ENCODE data around the gene INHBC. TPM values are rescaled to one million over a fixed set of nuclear protein-coding genes. Genes with fewer than 3 reads are reported as not detected.

Gene INHBC
- polyA plus RNA-seq, 4 donors: 0.03 to 0.49 TPM; not detected in 2

- FAIRE-seq (no peak), DNase-seq (no peak)
- Histone ChIP-seq H3K4me3 (ENCODE audit: low read depth in 1 of 3, low read length in 3 of 3) (peak overlapping the region; percentile 8 to 48 (median 32)), H3K27me3 (ENCODE audit: control insufficient read depth in 3 of 3, insufficient read depth in 3 of 3, low read length in 3 of 3) (peaks cover 0 to 59% (median 0%) of the 10 kb centered on the region in 3 donors), H3K4me1 (ENCODE audit: control insufficient read depth in 3 of 3, insufficient read depth in 2 of 3, low read depth in 1 of 3, low read length in 2 of 3) (peaks cover 0 to 17% (median 2%) of the 10 kb centered on the region in 3 donors), H3K27ac (ENCODE audit: low read depth in 1 of 3, low read length in 2 of 3) (peak overlapping the region in 1 of 3 donors; percentile 83), H3K36me3 (ENCODE audit: control insufficient read depth in 3 of 3, insufficient read depth in 2 of 3, low read depth in 1 of 3, low read length in 3 of 3) (peaks cover 0 to 6% (median 0%) of the 10 kb centered on the region in 3 donors), H3K9me3 (ENCODE audit: control insufficient read depth in 2 of 2, insufficient read depth in 1 of 2, low read depth in 1 of 2, low read length in 1 of 2) (no peaks in the 10 kb centered on the region)
- 62 to 83% (median 66%) methylated on average over 14 to 15 of the region's 15 CpGs for WGBS, 3 donors
These were observed 42.6 kb downstream of the INHBC start for GRCh38 chr12:57476993-57477709.

GRCh38 chr12:57477710-57478681 lies 43.4 kb downstream of the INHBC start:
- H3K27me3 ChIP-seq (ENCODE audit: control insufficient read depth in 3 of 3, insufficient read depth in 3 of 3, low read length in 3 of 3): peaks cover 0 to 59% (median 0%) of the 10 kb centered on the region in 3 donors
- H3K4me3 ChIP-seq (ENCODE audit: low read depth in 1 of 3, low read length in 3 of 3): peak overlapping the region in 2 of 3 donors; percentile 32 to 48
- FAIRE-seq (no peak), DNase-seq (no peak)
- 54 to 65% (median 56%) methylated on average over 10 to 12 of the region's 12 CpGs for WGBS, 3 donors
- H3K27ac ChIP-seq (ENCODE audit: low read depth in 1 of 3, low read length in 2 of 3): peak overlapping the region in 2 of 3 donors; percentile 71 to 94
- no peaks in the 10 kb centered on the region for H3K9me3 ChIP-seq (ENCODE audit: control insufficient read depth in 2 of 2, insufficient read depth in 1 of 2, low read depth in 1 of 2, low read length in 1 of 2)
- H3K36me3 ChIP-seq (ENCODE audit: control insufficient read depth in 3 of 3, insufficient read depth in 2 of 3, low read depth in 1 of 3, low read length in 3 of 3): peaks cover 0 to 6% (median 0%) of the 10 kb centered on the region in 3 donors
- H3K4me1 ChIP-seq (ENCODE audit: control insufficient read depth in 3 of 3, insufficient read depth in 2 of 3, low read depth in 1 of 3, low read length in 2 of 3): peaks cover 0 to 17% (median 2%) of the 10 kb centered on the region in 3 donors

GRCh38 chr12:57479043-57479375 lies 44.4 kb downstream of the INHBC start:
- Histone ChIP-seq H3K4me3 (ENCODE audit: low read depth in 1 of 3, low read length in 3 of 3) (peak overlapping the region in 1 of 3 donors; percentile 48), H3K36me3 (ENCODE audit: control insufficient read depth in 3 of 3, insufficient read depth in 2 of 3, low read depth in 1 of 3, low read length in 3 of 3) (peaks cover 0 to 6% (median 0%) of the 10 kb centered on the region in 3 donors), H3K27ac (ENCODE audit: low read depth in 1 of 3, low read length in 2 of 3) (peak overlapping the region; percentile 3 to 94 (median 69)), H3K27me3 (ENCODE audit: control insufficient read depth in 3 of 3, insufficient read depth in 3 of 3, low read length in 3 of 3) (peaks cover 0 to 56% (median 0%) of the 10 kb centered on the region in 3 donors), H3K9me3 (ENCODE audit: control insufficient read depth in 2 of 2, insufficient read depth in 1 of 2, low read depth in 1 of 2, low read length in 1 of 2) (no peaks in the 10 kb centered on the region), H3K4me1 (ENCODE audit: control insufficient read depth in 3 of 3, insufficient read depth in 2 of 3, low read depth in 1 of 3, low read length in 2 of 3) (peaks cover 0 to 17% (median 2%) of the 10 kb centered on the region in 3 donors)
- no peak for DNase-seq
- WGBS, 3 donors: 59 to 80% (median 77%) methylated on average over 10 of the region's 10 CpGs
- FAIRE-seq: no peak

- H3K4me1 ChIP-seq (ENCODE audit: control insufficient read depth in 3 of 3, insufficient read depth in 2 of 3, low read depth in 1 of 3, low read length in 2 of 3): peaks cover 0 to 17% (median 2%) of the 10 kb centered on the region in 3 donors
- 61 to 67% (median 64%) methylated on average over 6 of the region's 6 CpGs for WGBS, 3 donors
- no peaks in the 10 kb centered on the region for H3K9me3 ChIP-seq (ENCODE audit: control insufficient read depth in 2 of 2, insufficient read depth in 1 of 2, low read depth in 1 of 2, low read length in 1 of 2)
- peak within 1 kb of the TSS; percentile 3 to 94 (median 71) for H3K27ac ChIP-seq (ENCODE audit: low read depth in 1 of 3, low read length in 2 of 3)
- FAIRE-seq (no peak), DNase-seq (peak in 1 of 2 donors; percentile 52)
- H3K36me3 ChIP-seq (ENCODE audit: control insufficient read depth in 3 of 3, insufficient read depth in 2 of 3, low read depth in 1 of 3, low read length in 3 of 3): peaks cover 0 to 4% (median 0%) of the 10 kb centered on the region in 3 donors
- H3K4me3 ChIP-seq (ENCODE audit: low read depth in 1 of 3, low read length in 3 of 3): peak within 1 kb of the TSS in 1 of 3 donors; percentile 48
- peaks cover 0 to 50% (median 0%) of the 10 kb centered on the region in 3 donors for H3K27me3 ChIP-seq (ENCODE audit: control insufficient read depth in 3 of 3, insufficient read depth in 3 of 3, low read length in 3 of 3)
These were observed 45.0 kb downstream of the INHBC start, which contains the start of gene ARHGAP9 for GRCh38 chr12:57479376-57480115. TSS of gene ARHGAP9 (minus strand) at chr12:57479866. CDS start at chr12:57479406, 460 bp downstream.

GRCh38 chr12:57481671-57482070 lies 47.1 kb downstream of the INHBC start:
- DNase-seq (no peak), FAIRE-seq (no peak)
- Histone ChIP-seq H3K36me3 (ENCODE audit: control insufficient read depth in 3 of 3, insufficient read depth in 2 of 3, low read depth in 1 of 3, low read length in 3 of 3) (no peaks in the 10 kb centered on the region), H3K4me1 (ENCODE audit: control insufficient read depth in 3 of 3, insufficient read depth in 2 of 3, low read depth in 1 of 3, low read length in 2 of 3) (no peaks in the 10 kb centered on the region), H3K9me3 (ENCODE audit: control insufficient read depth in 2 of 2, insufficient read depth in 1 of 2, low read depth in 1 of 2, low read length in 1 of 2) (no peaks in the 10 kb centered on the region), H3K4me3 (ENCODE audit: low read depth in 1 of 3, low read length in 3 of 3) (no peak overlapping the region), H3K27me3 (ENCODE audit: control insufficient read depth in 3 of 3, insufficient read depth in 3 of 3, low read length in 3 of 3) (peaks cover 0 to 29% (median 0%) of the 10 kb centered on the region in 3 donors), H3K27ac (ENCODE audit: low read depth in 1 of 3, low read length in 2 of 3) (peak overlapping the region in 1 of 3 donors; percentile 15)
- WGBS, 3 donors: 57 to 81% (median 76%) methylated on average over 1 of the region's 1 CpG

- FAIRE-seq: no peak
- Histone ChIP-seq H3K9me3 (ENCODE audit: control insufficient read depth in 2 of 2, insufficient read depth in 1 of 2, low read depth in 1 of 2, low read length in 1 of 2) (no peaks in the 10 kb centered on the region), H3K27ac (ENCODE audit: low read depth in 1 of 3, low read length in 2 of 3) (no peak overlapping the region), H3K4me1 (ENCODE audit: control insufficient read depth in 3 of 3, insufficient read depth in 2 of 3, low read depth in 1 of 3, low read length in 2 of 3) (no peaks in the 10 kb centered on the region), H3K4me3 (ENCODE audit: low read depth in 1 of 3, low read length in 3 of 3) (no peak overlapping the region), H3K27me3 (ENCODE audit: control insufficient read depth in 3 of 3, insufficient read depth in 3 of 3, low read length in 3 of 3) (peaks cover 0 to 16% (median 0%) of the 10 kb centered on the region in 3 donors), H3K36me3 (ENCODE audit: control insufficient read depth in 3 of 3, insufficient read depth in 2 of 3, low read depth in 1 of 3, low read length in 3 of 3) (no peaks in the 10 kb centered on the region)
- WGBS, 3 donors: 62 to 72% (median 66%) methylated on average over 5 of the region's 5 CpGs
- DNase-seq: no peak
These were observed 48.9 kb downstream of the INHBC start for GRCh38 chr12:57483466-57483865.

- no peak overlapping the region for H3K4me3 ChIP-seq (ENCODE audit: low read depth in 1 of 3, low read length in 3 of 3)
- no peaks in the 10 kb centered on the region for H3K9me3 ChIP-seq (ENCODE audit: control insufficient read depth in 2 of 2, insufficient read depth in 1 of 2, low read depth in 1 of 2, low read length in 1 of 2)
- H3K27ac ChIP-seq (ENCODE audit: low read depth in 1 of 3, low read length in 2 of 3): no peak overlapping the region
- no peak for DNase-seq
- H3K36me3 ChIP-seq (ENCODE audit: control insufficient read depth in 3 of 3, insufficient read depth in 2 of 3, low read depth in 1 of 3, low read length in 3 of 3): peaks cover 4 to 14% (median 6%) of the 10 kb centered on the region in 3 donors
- peaks cover 0 to 6% (median 0%) of the 10 kb centered on the region in 3 donors for H3K4me1 ChIP-seq (ENCODE audit: control insufficient read depth in 3 of 3, insufficient read depth in 2 of 3, low read depth in 1 of 3, low read length in 2 of 3)
- FAIRE-seq: no peak
- H3K27me3 ChIP-seq (ENCODE audit: control insufficient read depth in 3 of 3, insufficient read depth in 3 of 3, low read length in 3 of 3): peaks cover 0 to 8% (median 0%) of the 10 kb centered on the region in 3 donors
These were observed 51.1 kb downstream of the INHBC start for GRCh38 chr12:57485695-57486094.
